Stimulated activated CD4-positive, alpha-beta T cell treated with anti-CD3 and anti-CD28 coated beads, Interleukin-15, amount 100 ng/mL, for 1 hour (primary cell): Measurements from ENCODE around the gene DMC1.

Source experiments
- DNase-seq, 2 donors: peaks; one replicate each; pipeline ENCODE4 v3.0.0-alpha.2; 2020; ENCODE audit warnings: low read depth in 1 of 2, low spot score in 1 of 2

DMC1 gene

GRCh38 chr22:38503021-38503420 lies 67.0 kb downstream of the DMC1 start:
- no peak for DNase-seq

GRCh38 chr22:38501797-38502672 lies 67.9 kb downstream of the DMC1 start:
- no peak for DNase-seq

GRCh38 chr22:38497869-38498268 lies 72.1 kb downstream of the DMC1 start:
- DNase-seq: no peak

GRCh38 chr22:38494939-38495338 lies 75.0 kb downstream of the DMC1 start:
- no peak for DNase-seq

GRCh38 chr22:38494498-38494897 lies 75.5 kb downstream of the DMC1 start:
- no peak for DNase-seq

- no peak for DNase-seq
Measured at GRCh38 chr22:38491707-38492348, 78.2 kb downstream of the DMC1 start.

- DNase-seq: no peak
Measured at GRCh38 chr22:38490915-38491314, 79.1 kb downstream of the DMC1 start.

GRCh38 chr22:38490475-38490874 lies 79.5 kb downstream of the DMC1 start:
- DNase-seq: no peak

- DNase-seq: no peak
Measured at GRCh38 chr22:38489561-38490145, 80.3 kb downstream of the DMC1 start.

- no peak for DNase-seq
Measured at GRCh38 chr22:38489142-38489541, 80.8 kb downstream of the DMC1 start.

- DNase-seq: no peak
Measured at GRCh38 chr22:38487946-38488345, 82.0 kb downstream of the DMC1 start.

GRCh38 chr22:38485783-38486182 lies 84.2 kb downstream of the DMC1 start:
- DNase-seq: no peak

- no peak for DNase-seq
Measured at GRCh38 chr22:38484244-38484643, 85.7 kb downstream of the DMC1 start.

GRCh38 chr22:38482662-38483308 lies 87.2 kb downstream of the DMC1 start:
- DNase-seq: no peak

- no peak for DNase-seq
Measured at GRCh38 chr22:38481871-38482332, 88.1 kb downstream of the DMC1 start.

GRCh38 chr22:38481162-38481870 lies 88.7 kb downstream of the DMC1 start:
- DNase-seq: no peak

GRCh38 chr22:38479096-38479837 lies 90.7 kb downstream of the DMC1 start:
- DNase-seq: no peak

GRCh38 chr22:38477585-38477984 lies 92.4 kb downstream of the DMC1 start:
- no peak for DNase-seq

GRCh38 chr22:38474003-38474607 lies 95.9 kb downstream of the DMC1 start:
- no peak for DNase-seq

GRCh38 chr22:38471237-38471636 lies 98.7 kb downstream of the DMC1 start:
- DNase-seq: no peak
